ENCODE measurements around the gene TAF6L.
"Not testable (repeated sequence)": the region's sequence is repeated elsewhere in the genome, so short reads cannot be mapped to it uniquely, and the experiment has no call there.

The TAF6L gene

GRCh38 chr11:62796281-62796680 lies 25.1 kb downstream of the TAF6L start:
- intact Hi-C loops (cut with DNase I) = no loop called here
- DNase-seq = peak in 2 of 10 donors; percentile 9 to 55

GRCh38 chr11:62799486-62799885 lies 28.3 kb downstream of the TAF6L start:
- intact Hi-C loops (cut with DNase I) = no loop called here
- DNase-seq = peak in 2 of 10 donors; percentile 52 to 80

- intact Hi-C loops (cut with DNase I) = no loop called here
- DNase-seq = no peak
Measured at GRCh38 chr11:62801071-62801470, 29.9 kb downstream of the TAF6L start.

- DNase-seq = peak in 1 of 10 donors; percentile 25
- intact Hi-C loops (cut with DNase I) = loop anchor here (2.0 kb wide), 1 partner anchor 50 kb away; the partner anchor contains the start of gene ZBTB3
Measured at GRCh38 chr11:62804310-62805075, 33.3 kb downstream of the TAF6L start.

GRCh38 chr11:62805076-62805892 lies 34.1 kb downstream of the TAF6L start, which contains the start of gene NXF1:
Gene NXF1, minus strand, starts transcription at chr11:62805440. Its CDS starts 84 bp downstream, at chr11:62805356.
- peak; percentile 92 to 99 (median 94) for DNase-seq
- intact Hi-C loops (cut with DNase I) = loop anchor here (2.0 kb wide), 1 partner anchor 50 kb away; the partner anchor contains the start of gene ZBTB3

GRCh38 chr11:62805961-62806441 lies 34.8 kb downstream of the TAF6L start:
- intact Hi-C loops (cut with DNase I) = loop anchor here (2.0 kb wide), 1 partner anchor 51 kb away; the partner anchor contains the start of gene ZBTB3
- peak in 1 of 10 donors; percentile 34 for DNase-seq

- DNase-seq = peak in 1 of 10 donors; percentile 72
- intact Hi-C loops (cut with DNase I) = no loop called here
Measured at GRCh38 chr11:62806611-62807121, 35.5 kb downstream of the TAF6L start.

GRCh38 chr11:62810748-62811147 lies 39.6 kb downstream of the TAF6L start:
- DNase-seq = peak in 1 of 10 donors; percentile 1
- intact Hi-C loops (cut with DNase I) = no loop called here

GRCh38 chr11:62811659-62812058 lies 40.5 kb downstream of the TAF6L start:
- DNase-seq = peak in 1 of 10 donors; percentile 1
- intact Hi-C loops (cut with DNase I) = no loop called here

GRCh38 chr11:62816557-62816956 lies 45.4 kb downstream of the TAF6L start:
- DNase-seq = peak in 1 of 10 donors; percentile 13
- intact Hi-C loops (cut with DNase I) = no loop called here

GRCh38 chr11:62817129-62817528 lies 45.9 kb downstream of the TAF6L start:
- intact Hi-C loops (cut with DNase I) = no loop called here
- no peak for DNase-seq

GRCh38 chr11:62823677-62824076 lies 52.5 kb downstream of the TAF6L start:
- intact Hi-C loops (cut with DNase I) = no loop called here
- peak in 1 of 10 donors; percentile 5 for DNase-seq

- DNase-seq = peak in 1 of 10 donors; percentile 3
- intact Hi-C loops (cut with DNase I) = not testable (repeated sequence)
Measured at GRCh38 chr11:62828130-62828529, 56.9 kb downstream of the TAF6L start.

GRCh38 chr11:62830904-62831519 lies 59.8 kb downstream of the TAF6L start:
- intact Hi-C loops (cut with DNase I) = loop anchor here (5.0 to 10.0 kb wide), 2 partner anchors 39 to 106 kb away; partner anchors contain the start of genes HNRNPUL2, TMEM223 and TTC9C

GRCh38 chr11:62831520-62832335 lies 60.5 kb downstream of the TAF6L start, which contains the start of gene STX5:
Gene STX5, minus strand, starts transcription at chr11:62832051. Its CDS starts 808 bp downstream, at chr11:62831243.
- intact Hi-C loops (cut with DNase I) = loop anchor here (5.0 to 10.0 kb wide), 2 partner anchors 39 to 107 kb away; partner anchors contain the start of genes HNRNPUL2, TMEM223 and TTC9C
- peak; percentile 100 for DNase-seq

More at GRCh38 chr11:62830904-62831519, 59.8 kb downstream of the TAF6L start:
- no peak for DNase-seq

GRCh38 chr11:62832336-62833234 lies 61.4 kb downstream of the TAF6L start, which contains the start of gene TEX54:
Gene TEX54, minus strand, starts transcription at chr11:62832841.
- DNase-seq = peak in 4 of 10 donors; percentile 2 to 81 (median 13)
- intact Hi-C loops (cut with DNase I) = loop anchor here (5.0 to 10.0 kb wide), 2 partner anchors 40 to 108 kb away; partner anchors contain the start of genes HNRNPUL2, TMEM223 and TTC9C

GRCh38 chr11:62835336-62835735 lies 64.1 kb downstream of the TAF6L start:
- intact Hi-C loops (cut with DNase I) = loop anchor here (10.0 kb wide), 1 partner anchor 111 kb away; the partner anchor contains the start of genes HNRNPUL2 and TTC9C
- peak in 1 of 10 donors; percentile 66 for DNase-seq

All from posterior cingulate gyrus (tissue), 11 donors.